DOHH2 (cell line): ENCODE data around the gene CACNA2D3.

Experiments used
- H3F3A ChIP-seq: fragments of 200-600 bp; sonication (generic), shearing (Covaris generic); 2 replicates; pipeline ENCODE4 v1.6.0; 2016; ENCODE audit warnings: antibody characterized with exemption, mild to moderate bottlenecking; ENCODE audit not compliant: control insufficient read depth, insufficient read depth
- H3K27ac ChIP-seq: fragments of 200-600 bp; sonication (generic); 2 replicates; pipeline ENCODE4 v1.5.1; 2014; ENCODE audit warnings: low read depth, mild to moderate bottlenecking, low read length, moderate library complexity
- H3K27me3 ChIP-seq: fragments of 200-600 bp; sonication (generic); 2 replicates; pipeline ENCODE4 v1.6.1; 2014; ENCODE audit warnings: mild to moderate bottlenecking, low read length, mixed read lengths; ENCODE audit not compliant: control insufficient read depth
- H3K36me3 ChIP-seq: fragments of 200-600 bp; sonication (generic); 2 replicates; pipeline ENCODE4 v1.6.1; 2014; ENCODE audit warnings: mild to moderate bottlenecking, low read length, moderate library complexity, mixed read lengths; ENCODE audit not compliant: control insufficient read depth
- H3K4me1 ChIP-seq: fragments of 200-600 bp; sonication (generic); 2 replicates; pipeline ENCODE4 v1.6.1; 2014; ENCODE audit warnings: mild to moderate bottlenecking, low read length, mixed read lengths; ENCODE audit not compliant: control insufficient read depth
- H3K4me2 ChIP-seq: fragments of 200-600 bp; sonication (generic); 2 replicates; pipeline ENCODE4 v1.6.0; 2014; ENCODE audit warnings: mild to moderate bottlenecking, low read length, moderate library complexity
- H3K4me3 ChIP-seq: fragments of 200-600 bp; sonication (generic); 2 replicates; pipeline ENCODE4 v1.5.1; 2014; ENCODE audit warnings: mild to moderate bottlenecking, low read length, mixed read lengths
- H3K79me2 ChIP-seq: fragments of 200-600 bp; sonication (generic); 2 replicates; pipeline ENCODE4 v1.6.1; 2014; ENCODE audit warnings: mild to moderate bottlenecking, low read length, mixed read lengths; ENCODE audit not compliant: control insufficient read depth
- H3K9me2 ChIP-seq: fragments of 200-600 bp; sonication (generic); replicated peaks from 2 replicates; pipeline ENCODE4 v1.6.1; 2014; ENCODE audit warnings: mild to moderate bottlenecking, low read length, mixed read lengths; ENCODE audit not compliant: control insufficient read depth
- H3K9me3 ChIP-seq: fragments of 200-600 bp; sonication (generic); 2 replicates; pipeline ENCODE4 v1.6.1; 2014; ENCODE audit warnings: antibody characterized with exemption, low read length, mixed read lengths; ENCODE audit not compliant: control insufficient read depth, insufficient read depth
- H4K20me1 ChIP-seq: fragments of 200-600 bp; sonication (generic); 2 replicates; pipeline ENCODE4 v1.6.0; 2014; ENCODE audit warnings: low read depth, mild to moderate bottlenecking, antibody characterized with exemption, low read length, moderate library complexity; ENCODE audit not compliant: control insufficient read depth, insufficient read depth
- CTCF ChIP-seq: fragments of 200-600 bp; sonication (generic); IDR thresholded peaks from one replicate; pipeline ENCODE4 v1.5.1; 2014; ENCODE audit warnings: antibody characterized with exemption, mild to moderate bottlenecking, low read depth, low read length; ENCODE audit not compliant: poor library complexity, severe bottlenecking
- EZH2phosphoT487 ChIP-seq: fragments of 200-600 bp; sonication (generic); IDR thresholded peaks from 2 replicates; pipeline ENCODE4 v1.6.1; 2017; ENCODE audit warnings: borderline replicate concordance, mild to moderate bottlenecking, antibody characterized with exemption, low read length, moderate library complexity, mixed read lengths

The CACNA2D3 gene

GRCh38 chr3:54574906-54575617, 452.7 kb downstream of the CACNA2D3 start:
- H3K27me3 ChIP-seq, result no peaks in the 10 kb centered on the region
- H3K4me2 ChIP-seq, result no peak overlapping the region
- H4K20me1 ChIP-seq, result no peaks in the 10 kb centered on the region
- TF ChIP-seq EZH2phosphoT487, result no peak
- no peak for TF ChIP-seq CTCF
- no peaks in the 10 kb centered on the region for H3K9me3 ChIP-seq
- no peaks in the 10 kb centered on the region for H3F3A ChIP-seq
- H3K27ac ChIP-seq, result no peak overlapping the region
- no peak overlapping the region for H3K4me3 ChIP-seq
- no peaks in the 10 kb centered on the region for H3K4me1 ChIP-seq
- no peaks in the 10 kb centered on the region for H3K79me2 ChIP-seq
- no peaks in the 10 kb centered on the region for H3K9me2 ChIP-seq
- no peaks in the 10 kb centered on the region for H3K36me3 ChIP-seq

GRCh38 chr3:54575618-54575960, 453.2 kb downstream of the CACNA2D3 start:
- H3K9me3 ChIP-seq, result no peaks in the 10 kb centered on the region
- H3K4me2 ChIP-seq, result no peak overlapping the region
- TF ChIP-seq EZH2phosphoT487, result no peak
- TF ChIP-seq CTCF, result no peak
- H3K9me2 ChIP-seq, result no peaks in the 10 kb centered on the region
- H3F3A ChIP-seq, result no peaks in the 10 kb centered on the region
- no peak overlapping the region for H3K4me3 ChIP-seq
- no peaks in the 10 kb centered on the region for H3K27me3 ChIP-seq
- no peaks in the 10 kb centered on the region for H3K36me3 ChIP-seq
- H3K79me2 ChIP-seq, result no peaks in the 10 kb centered on the region
- H3K27ac ChIP-seq, result no peak overlapping the region
- no peaks in the 10 kb centered on the region for H3K4me1 ChIP-seq
- no peaks in the 10 kb centered on the region for H4K20me1 ChIP-seq

GRCh38 chr3:54577313-54577712, 455.0 kb downstream of the CACNA2D3 start:
- H3K4me2 ChIP-seq, result no peak overlapping the region
- H4K20me1 ChIP-seq, result no peaks in the 10 kb centered on the region
- no peaks in the 10 kb centered on the region for H3K36me3 ChIP-seq
- H3K27me3 ChIP-seq, result no peaks in the 10 kb centered on the region
- no peaks in the 10 kb centered on the region for H3K9me3 ChIP-seq
- no peak overlapping the region for H3K27ac ChIP-seq
- H3K4me1 ChIP-seq, result no peaks in the 10 kb centered on the region
- no peaks in the 10 kb centered on the region for H3K79me2 ChIP-seq
- TF ChIP-seq CTCF (no peak), EZH2phosphoT487 (no peak)
- H3K4me3 ChIP-seq, result no peak overlapping the region
- H3F3A ChIP-seq, result no peaks in the 10 kb centered on the region
- H3K9me2 ChIP-seq, result no peaks in the 10 kb centered on the region
